ENCODE measurements around the gene NDUFS2. TPM values are rescaled to one million over a fixed set of nuclear protein-coding genes. Genes with fewer than 3 reads are reported as not detected.
A peak's percentile ranks its signal among the peaks of the same experiment; 100 is the strongest.
"Not testable (repeated sequence)": the region's sequence is repeated elsewhere in the genome, so short reads cannot be mapped to it uniquely, and the experiment has no call there.

The NDUFS2 gene
- total RNA-seq, 1 donor: 106 TPM

- no peak for DNase-seq (ENCODE audit: low read depth in 2 of 3, low spot score in 2 of 3)
Measured at GRCh38 chr1:161235957-161236775, 34.0 kb downstream of the NDUFS2 start.

GRCh38 chr1:161238039-161238473, 35.9 kb downstream of the NDUFS2 start, which contains the start of gene NR1I3:
TSS of gene NR1I3 (minus strand) at chr1:161238203. CDS start at chr1:161236565, 1,638 bp downstream.
- no peak for DNase-seq (ENCODE audit: low read depth in 2 of 3, low spot score in 2 of 3)

GRCh38 chr1:161241682-161242081, 39.5 kb downstream of the NDUFS2 start:
- DNase-seq (ENCODE audit: low read depth in 2 of 3, low spot score in 2 of 3): no peak

GRCh38 chr1:161242313-161242712, 40.1 kb downstream of the NDUFS2 start:
- peak in 1 of 3 donors; percentile 17 for DNase-seq (ENCODE audit: low read depth in 2 of 3, low spot score in 2 of 3)

GRCh38 chr1:161244888-161245287, 42.7 kb downstream of the NDUFS2 start:
- DNase-seq (ENCODE audit: low read depth in 2 of 3, low spot score in 2 of 3): no peak

- DNase-seq (ENCODE audit: low read depth in 2 of 3, low spot score in 2 of 3): not testable (repeated sequence)
Measured at GRCh38 chr1:161250100-161250499, 47.9 kb downstream of the NDUFS2 start.

- DNase-seq (ENCODE audit: low read depth in 2 of 3, low spot score in 2 of 3): no peak
Measured at GRCh38 chr1:161250829-161251228, 48.7 kb downstream of the NDUFS2 start.

- DNase-seq (ENCODE audit: low read depth in 2 of 3, low spot score in 2 of 3): no peak
Measured at GRCh38 chr1:161251579-161251978, 49.4 kb downstream of the NDUFS2 start.

GRCh38 chr1:161255302-161255701, 53.1 kb downstream of the NDUFS2 start:
- DNase-seq (ENCODE audit: low read depth in 2 of 3, low spot score in 2 of 3): not testable (repeated sequence)

- DNase-seq (ENCODE audit: low read depth in 2 of 3, low spot score in 2 of 3): not testable (repeated sequence)
Measured at GRCh38 chr1:161255955-161256520, 53.9 kb downstream of the NDUFS2 start.

- DNase-seq (ENCODE audit: low read depth in 2 of 3, low spot score in 2 of 3): peak in 1 of 3 donors; percentile 46
Measured at GRCh38 chr1:161257109-161257508, 54.9 kb downstream of the NDUFS2 start.

GRCh38 chr1:161258439-161259344, 56.5 kb downstream of the NDUFS2 start, which contains the start of gene PCP4L1:
TSS of gene PCP4L1 (plus strand) at chr1:161258745. CDS start at chr1:161258975, 230 bp downstream.
- peak in 2 of 3 donors; percentile 57 to 77 for DNase-seq (ENCODE audit: low read depth in 2 of 3, low spot score in 2 of 3)

- no peak for DNase-seq (ENCODE audit: low read depth in 2 of 3, low spot score in 2 of 3)
Measured at GRCh38 chr1:161259345-161259702, 57.2 kb downstream of the NDUFS2 start.

GRCh38 chr1:161259765-161260164, 57.6 kb downstream of the NDUFS2 start:
- no peak for DNase-seq (ENCODE audit: low read depth in 2 of 3, low spot score in 2 of 3)

- DNase-seq (ENCODE audit: low read depth in 2 of 3, low spot score in 2 of 3): no peak
Measured at GRCh38 chr1:161260376-161261260, 58.5 kb downstream of the NDUFS2 start.

- DNase-seq (ENCODE audit: low read depth in 2 of 3, low spot score in 2 of 3): peak in 2 of 3 donors; percentile 9 to 56
Measured at GRCh38 chr1:161261261-161262235, 59.4 kb downstream of the NDUFS2 start.
